NCI-H2081 treated with DMSO at 0.1 percent for 48 hours (cell line): Measurements from ENCODE around the gene ZNF649.
"Not testable (repeated sequence)": the region's sequence is repeated elsewhere in the genome, so short reads cannot be mapped to it uniquely, and the experiment has no call there.

Source experiments
- DNase-seq: peaks from one replicate; lab custom pipeline; 2025; lab: John Stamatoyannopoulos, UW

The ZNF649 gene

DNA sequence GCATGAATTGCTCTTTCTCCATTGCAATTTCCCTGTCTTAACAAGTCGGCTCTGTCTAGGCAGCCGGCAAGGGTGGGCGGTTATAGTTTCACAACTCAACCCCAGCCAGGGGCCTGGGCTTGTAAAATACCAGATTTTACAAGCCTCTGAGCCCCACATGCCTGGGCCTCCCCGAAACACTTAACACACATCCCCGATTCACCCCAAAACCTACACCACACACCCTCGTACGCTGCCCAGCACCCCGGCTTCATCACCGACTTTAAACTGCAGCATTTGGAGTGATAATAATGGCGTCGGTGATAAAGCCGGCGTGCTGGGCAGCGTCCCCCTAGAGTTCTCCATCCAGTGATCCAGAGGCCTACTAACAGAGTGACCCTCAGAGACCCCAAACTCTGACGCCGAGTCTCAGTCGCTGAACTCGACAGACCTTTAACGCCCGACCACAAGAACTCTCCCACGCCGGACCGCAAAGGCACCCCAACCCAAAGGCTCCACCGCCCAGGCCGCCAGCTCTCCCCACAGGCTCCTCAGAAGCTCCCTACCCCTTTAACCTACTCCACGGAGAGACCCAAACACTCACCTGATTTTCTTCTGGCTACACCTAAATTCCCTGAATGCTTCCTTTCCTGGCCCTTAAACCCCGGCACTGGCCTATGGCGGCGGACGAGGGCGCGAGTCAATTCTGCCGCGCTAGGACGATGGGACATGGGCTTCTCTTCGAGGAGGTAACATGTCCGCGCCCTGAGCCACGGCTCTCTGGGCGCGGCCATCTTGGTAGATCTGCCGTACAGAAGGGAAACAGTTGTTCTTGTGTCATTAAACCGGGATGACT lies at the start of gene ZNF649:
TSS of gene ZNF649 (minus strand) at position 687 of the 835 bp plus-strand sequence. CDS start 4,910 bp downstream, outside the sequence.
- DNase-seq, result no peak

- DNase-seq, result no peak
These were observed 44.2 kb upstream of the ZNF649 start for GRCh38 chr19:51948975-51949374.

DNA sequence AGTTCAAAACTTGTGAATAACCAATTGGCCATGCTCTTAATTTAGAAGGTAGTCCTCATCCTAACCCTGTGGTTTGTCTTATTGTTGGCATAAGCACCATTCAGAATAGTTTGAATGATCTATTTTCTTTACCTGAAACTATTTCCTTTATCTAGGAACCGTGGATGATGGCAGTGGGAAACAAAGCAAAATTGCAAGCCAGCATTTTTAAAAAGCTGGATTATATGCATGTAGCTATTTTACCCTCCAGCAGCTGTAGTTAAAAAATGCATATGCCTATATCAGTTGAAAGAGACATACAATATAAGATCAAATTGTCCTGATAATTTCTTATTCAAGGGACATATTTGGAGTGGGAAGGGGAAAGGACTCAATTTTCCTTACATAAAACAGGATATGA lies 41.8 kb upstream of the ZNF649 start:
- no peak for DNase-seq

DNA sequence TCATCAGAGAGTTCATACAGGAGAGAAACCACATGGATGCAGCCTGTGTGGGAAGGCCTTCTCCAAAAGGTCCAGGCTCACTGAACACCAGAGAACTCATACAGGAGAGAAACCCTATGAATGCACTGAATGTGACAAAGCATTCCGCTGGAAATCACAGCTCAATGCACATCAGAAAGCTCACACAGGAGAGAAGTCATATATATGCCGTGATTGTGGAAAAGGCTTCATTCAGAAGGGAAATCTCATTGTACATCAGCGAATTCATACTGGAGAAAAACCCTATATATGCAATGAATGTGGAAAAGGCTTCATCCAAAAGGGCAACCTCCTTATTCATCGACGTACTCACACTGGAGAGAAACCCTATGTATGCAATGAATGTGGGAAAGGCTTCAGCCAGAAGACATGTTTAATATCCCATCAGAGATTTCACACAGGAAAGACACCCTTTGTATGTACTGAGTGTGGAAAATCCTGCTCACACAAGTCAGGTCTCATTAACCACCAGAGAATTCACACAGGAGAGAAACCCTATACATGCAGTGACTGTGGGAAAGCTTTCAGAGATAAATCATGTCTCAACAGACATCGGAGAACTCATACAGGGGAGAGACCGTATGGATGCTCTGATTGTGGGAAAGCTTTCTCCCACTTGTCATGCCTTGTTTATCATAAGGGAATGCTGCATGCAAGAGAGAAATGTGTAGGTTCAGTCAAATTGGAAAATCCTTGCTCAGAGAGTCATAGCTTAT lies 40.2 kb upstream of the ZNF649 start:
- no peak for DNase-seq

- no peak for DNase-seq
These were observed 34.1 kb upstream of the ZNF649 start for GRCh38 chr19:51938936-51939335.

GRCh38 chr19:51931921-51932320 lies 27.1 kb upstream of the ZNF649 start:
- DNase-seq, result no peak

DNA sequence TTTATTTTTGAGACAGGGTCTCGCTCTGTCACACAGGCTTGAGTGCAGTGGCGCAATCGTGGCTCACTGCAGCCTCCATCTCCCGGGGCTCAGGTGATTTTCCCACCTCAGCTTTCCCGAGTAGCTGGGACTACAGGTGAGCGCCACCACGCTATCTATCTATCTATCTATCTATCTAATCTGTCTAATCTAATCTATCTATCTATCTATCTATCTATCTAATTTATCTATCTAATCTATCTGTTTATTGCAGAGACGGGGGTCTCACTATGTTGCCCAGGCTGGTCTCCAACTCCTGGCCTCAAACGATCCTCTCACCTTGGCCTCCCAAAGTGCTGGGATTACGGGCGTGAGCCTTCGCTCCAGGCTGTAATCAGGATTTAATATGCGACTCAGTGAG lies 23.0 kb upstream of the ZNF649 start:
- DNase-seq, result no peak

DNA sequence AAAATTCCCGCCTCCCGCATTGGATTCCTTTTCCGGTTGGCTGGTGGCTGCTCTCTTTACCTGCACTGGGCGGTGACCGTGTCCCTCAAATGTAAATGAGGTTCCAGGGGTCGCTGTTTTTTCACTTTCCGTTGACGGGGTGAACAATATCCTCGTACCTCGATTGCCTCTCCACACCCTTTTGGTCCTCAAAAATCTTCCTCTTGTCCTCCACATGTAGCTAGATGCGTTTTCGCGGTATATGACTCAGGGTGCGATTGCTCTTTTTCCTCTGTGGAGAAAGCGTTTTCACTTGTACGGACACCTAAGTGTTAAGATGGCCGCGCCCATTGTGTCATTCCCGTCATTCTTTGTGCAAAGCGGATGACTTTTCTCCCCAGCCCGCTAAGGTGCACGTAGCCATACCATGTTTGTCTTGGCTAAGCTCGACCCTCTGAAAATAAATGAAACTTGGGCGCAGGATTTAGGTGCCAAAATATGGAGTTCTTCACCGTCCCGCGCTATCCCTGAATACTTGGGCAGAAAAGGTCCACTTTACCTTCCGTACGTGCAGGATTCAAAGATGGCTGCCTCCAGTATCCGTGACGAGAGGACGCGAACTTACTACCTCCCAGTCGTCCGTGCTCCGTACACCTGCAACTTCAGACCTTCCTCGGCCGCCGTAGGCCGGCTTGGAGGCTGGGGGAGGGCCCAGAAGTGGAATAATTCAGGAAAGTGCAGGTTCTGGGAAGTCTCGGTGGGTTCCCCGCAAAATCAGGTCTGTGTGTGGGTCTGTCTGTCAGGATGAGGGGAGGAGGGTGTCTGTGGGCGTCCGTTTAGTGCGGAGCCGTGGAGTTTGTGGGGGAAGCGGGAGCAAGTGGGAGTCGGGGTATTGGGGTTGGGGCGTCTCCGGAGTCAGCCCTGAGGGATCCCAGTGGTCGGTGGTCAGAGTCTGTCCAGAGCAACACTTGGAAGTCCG lies 22.2 kb upstream of the ZNF649 start, which contains the start of gene ZNF613:
TSS of gene ZNF613 (plus strand) at position 689 of the 958 bp plus-strand sequence. CDS start 8,749 bp downstream, outside the sequence.
- peak; percentile 70 for DNase-seq

DNA sequence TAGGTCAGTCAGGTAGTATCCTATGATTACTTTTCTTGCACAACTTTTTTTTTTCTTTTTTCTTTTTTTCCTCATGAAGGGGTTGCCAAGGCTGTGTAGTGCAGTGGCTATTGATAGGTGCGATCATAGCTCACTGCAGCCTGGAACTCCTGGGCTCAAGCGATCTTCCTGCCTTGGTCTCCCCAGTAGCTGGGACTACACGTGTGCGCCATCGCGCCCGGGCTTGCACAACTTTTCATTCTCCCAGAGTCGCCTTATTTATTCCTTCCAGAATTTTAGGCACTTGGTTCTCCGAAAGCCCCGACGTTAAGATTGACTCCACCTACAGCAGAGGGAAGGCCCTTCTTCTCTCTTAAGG lies 21.6 kb upstream of the ZNF649 start:
- DNase-seq, result no peak

- no peak for DNase-seq
These were observed 17.1 kb upstream of the ZNF649 start for GRCh38 chr19:51921949-51922348.

GRCh38 chr19:51919606-51920005 lies 14.8 kb upstream of the ZNF649 start:
- no peak for DNase-seq

- DNase-seq, result no peak
These were observed 11.3 kb upstream of the ZNF649 start for GRCh38 chr19:51916167-51916566.

DNA sequence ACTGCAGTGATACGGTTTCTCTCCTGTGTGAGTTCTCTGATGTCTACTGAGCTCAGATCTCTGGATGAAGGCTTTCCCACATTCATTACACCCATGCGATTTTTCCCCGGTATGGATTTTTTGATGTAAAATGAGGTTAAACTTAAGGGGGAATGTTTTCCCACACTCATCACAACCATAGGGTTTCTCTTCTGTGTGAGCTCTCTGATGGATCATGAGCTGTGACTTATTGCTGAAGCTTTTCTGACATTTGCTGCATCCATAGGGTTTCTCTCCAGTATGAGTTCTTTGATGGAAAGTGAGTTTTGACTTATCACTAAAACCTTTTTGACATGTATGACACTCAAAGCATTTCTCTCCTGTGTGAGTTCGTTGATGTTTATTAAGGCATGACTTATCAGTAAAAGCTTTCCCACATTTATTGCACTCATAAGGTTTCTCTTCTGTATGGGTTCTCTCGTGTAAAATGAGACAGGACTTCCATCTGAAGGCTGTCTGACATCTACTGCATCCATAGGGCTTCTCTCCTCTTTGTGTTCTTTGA lies 10.6 kb upstream of the ZNF649 start:
- no peak for DNase-seq

- DNase-seq, result not testable (repeated sequence)
These were observed 3.2 kb upstream of the ZNF649 start for GRCh38 chr19:51907981-51908380.

- not testable (repeated sequence) for DNase-seq
These were observed 1.3 kb upstream of the ZNF649 start for GRCh38 chr19:51906108-51906507.

DNA sequence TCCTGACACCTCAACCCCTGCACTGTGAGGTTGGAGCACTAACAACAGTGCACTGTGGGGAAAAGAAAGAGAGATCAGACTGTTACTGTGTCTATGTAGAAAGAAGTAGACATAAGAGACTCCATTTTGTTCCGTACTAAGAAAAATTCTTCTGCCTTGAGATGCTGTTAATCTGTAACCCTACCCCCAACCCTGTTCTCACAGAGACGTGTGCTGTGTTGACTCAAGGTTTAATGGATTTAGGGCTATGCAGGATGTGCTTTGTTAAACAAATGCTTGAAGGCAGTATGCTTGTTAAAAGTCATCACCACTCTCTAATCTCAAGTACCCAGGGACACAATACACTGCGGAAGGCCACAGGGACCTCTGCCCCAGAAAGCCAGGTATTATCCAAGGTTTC lies 822 bp upstream of the ZNF649 start:
- not testable (repeated sequence) for DNase-seq

DNA sequence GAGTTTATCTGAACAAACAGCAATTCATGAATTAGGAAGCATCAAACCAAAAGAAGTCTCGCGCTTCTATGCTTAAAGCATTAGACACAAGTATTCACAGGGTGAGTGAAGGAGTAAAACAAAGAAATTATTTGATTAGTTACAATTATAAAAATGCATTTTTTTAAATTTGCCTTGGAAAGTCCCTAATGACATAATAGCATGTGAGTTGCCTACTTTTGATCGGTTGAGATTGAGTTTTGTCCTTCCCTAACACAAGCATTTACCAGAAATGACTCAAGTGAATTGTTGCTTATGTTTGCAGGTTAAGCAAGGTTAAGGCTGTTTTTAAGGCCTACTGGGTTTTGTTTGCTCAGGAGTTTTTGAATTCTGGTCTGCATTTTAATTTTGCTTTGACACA lies 389 bp upstream of the ZNF649 start:
- DNase-seq, result no peak

DNA sequence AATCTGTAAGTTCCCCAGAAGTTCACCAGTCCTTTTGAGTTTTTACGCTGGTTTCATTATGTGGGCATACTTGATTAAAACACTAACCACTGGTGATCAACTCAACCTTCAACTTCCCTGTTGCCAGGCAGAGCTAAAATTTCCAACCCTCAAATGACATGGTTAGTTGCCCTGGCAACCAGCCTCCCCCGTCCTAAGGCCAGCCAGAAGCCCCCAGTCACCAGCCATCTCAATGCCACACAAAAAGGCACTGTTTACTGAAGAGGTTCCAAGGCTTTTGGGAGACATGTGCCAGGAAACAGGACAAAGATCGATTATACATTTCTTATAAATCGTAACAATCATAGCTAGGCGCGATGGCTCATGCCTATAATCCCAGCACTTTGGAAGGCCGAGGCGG lies 1.6 kb downstream of the ZNF649 start:
- no peak for DNase-seq

GRCh38 chr19:51901860-51902259 lies 3.0 kb downstream of the ZNF649 start:
- DNase-seq, result no peak

DNA sequence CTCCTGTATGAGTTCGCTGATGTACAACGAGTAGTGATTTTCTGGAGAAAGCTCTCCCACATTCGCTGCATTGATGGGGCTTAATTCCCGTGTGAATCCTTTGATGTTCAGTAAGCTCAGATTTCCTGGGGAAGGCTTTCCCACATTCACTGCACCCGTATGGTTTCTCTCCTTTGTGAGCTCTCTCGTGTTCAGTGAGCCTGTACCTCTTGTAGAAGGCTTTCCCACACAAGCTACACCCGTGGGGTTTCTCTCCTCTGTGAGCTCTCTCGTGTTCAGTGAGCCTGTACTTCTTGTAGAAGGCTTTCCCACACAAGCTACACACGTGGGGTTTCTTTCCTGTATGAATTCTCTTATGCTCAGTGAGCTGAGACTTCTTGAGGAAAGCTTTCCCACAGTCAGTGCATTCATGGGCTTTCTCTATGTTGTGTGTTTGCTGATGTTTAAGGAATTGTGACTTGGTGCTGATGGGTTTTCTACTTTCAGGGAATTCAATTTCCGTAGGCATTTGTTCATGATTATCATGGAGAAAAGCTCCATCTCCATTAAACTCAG lies 13.5 kb downstream of the ZNF649 start:
- DNase-seq, result no peak

GRCh38 chr19:51889934-51890333 lies 14.9 kb downstream of the ZNF649 start:
- DNase-seq, result no peak
